Measurements from ENCODE around the gene EML1. TPM values are rescaled to one million over a fixed set of nuclear protein-coding genes. Genes with fewer than 3 reads are reported as not detected.
"Not testable (repeated sequence)": the region's sequence is repeated elsewhere in the genome, so short reads cannot be mapped to it uniquely, and the experiment has no call there.

The EML1 gene
- total RNA-seq, 2 donors from 2014 or later: 83.1 to 92.6 TPM

DNA sequence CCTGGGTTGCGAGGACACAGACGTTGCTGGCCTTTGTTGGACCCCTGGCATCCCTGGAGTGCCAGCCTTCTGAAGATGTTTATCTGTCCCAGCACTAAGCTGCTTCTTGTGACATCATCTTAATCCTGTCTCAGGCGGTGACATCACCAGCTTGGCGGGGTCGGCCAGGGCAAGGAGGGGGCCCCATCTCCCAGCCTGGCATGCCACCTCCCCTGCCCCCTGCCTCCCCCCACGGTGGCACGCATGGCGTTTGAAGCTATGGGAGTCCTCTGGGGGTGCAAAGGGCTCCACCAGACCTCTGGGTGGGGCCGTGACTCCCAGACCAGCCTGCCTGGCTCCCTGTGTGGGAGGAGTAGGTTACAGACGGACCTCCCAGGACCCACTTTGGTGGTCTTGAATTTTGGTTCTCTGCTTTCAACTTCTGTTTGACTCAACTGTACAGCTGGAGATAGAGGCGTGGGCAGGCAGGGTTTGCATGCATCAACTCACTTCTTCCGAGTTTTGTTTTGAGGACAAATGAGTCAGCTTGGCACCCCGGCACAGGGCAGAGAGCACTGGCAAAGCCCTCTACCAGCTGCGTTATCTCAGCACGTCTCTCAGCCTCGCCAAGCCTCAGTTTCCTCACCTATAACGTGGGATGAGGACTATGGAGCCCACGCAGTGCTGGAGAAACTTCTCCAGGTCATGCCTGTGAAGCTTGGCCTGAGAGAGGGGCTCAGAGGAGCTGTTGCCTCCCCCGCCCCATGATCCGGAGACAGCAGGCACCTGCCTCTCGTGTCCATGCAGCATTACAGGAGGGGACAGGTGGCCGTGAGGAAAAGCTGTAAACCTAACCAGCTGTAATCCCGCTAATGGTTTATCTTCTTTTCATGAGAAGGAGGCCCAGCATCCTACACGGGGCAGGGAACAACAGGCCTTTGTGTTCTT, 38.8 kb upstream of the EML1 start:
- intact Hi-C loops (cut with DNase I): loop anchor here in 1 of 2 donors (5.0 kb wide), 1 partner anchor 33 kb away; no protein-coding TSS in a partner anchor
- DNase-seq (ENCODE audit: low spot score): peak; percentile 75

- intact Hi-C loops (cut with DNase I): no loop called here
- DNase-seq (ENCODE audit: low spot score): peak; percentile 78
These were observed 38.2 kb upstream of the EML1 start for GRCh38 chr14:99755068-99755405.

DNA sequence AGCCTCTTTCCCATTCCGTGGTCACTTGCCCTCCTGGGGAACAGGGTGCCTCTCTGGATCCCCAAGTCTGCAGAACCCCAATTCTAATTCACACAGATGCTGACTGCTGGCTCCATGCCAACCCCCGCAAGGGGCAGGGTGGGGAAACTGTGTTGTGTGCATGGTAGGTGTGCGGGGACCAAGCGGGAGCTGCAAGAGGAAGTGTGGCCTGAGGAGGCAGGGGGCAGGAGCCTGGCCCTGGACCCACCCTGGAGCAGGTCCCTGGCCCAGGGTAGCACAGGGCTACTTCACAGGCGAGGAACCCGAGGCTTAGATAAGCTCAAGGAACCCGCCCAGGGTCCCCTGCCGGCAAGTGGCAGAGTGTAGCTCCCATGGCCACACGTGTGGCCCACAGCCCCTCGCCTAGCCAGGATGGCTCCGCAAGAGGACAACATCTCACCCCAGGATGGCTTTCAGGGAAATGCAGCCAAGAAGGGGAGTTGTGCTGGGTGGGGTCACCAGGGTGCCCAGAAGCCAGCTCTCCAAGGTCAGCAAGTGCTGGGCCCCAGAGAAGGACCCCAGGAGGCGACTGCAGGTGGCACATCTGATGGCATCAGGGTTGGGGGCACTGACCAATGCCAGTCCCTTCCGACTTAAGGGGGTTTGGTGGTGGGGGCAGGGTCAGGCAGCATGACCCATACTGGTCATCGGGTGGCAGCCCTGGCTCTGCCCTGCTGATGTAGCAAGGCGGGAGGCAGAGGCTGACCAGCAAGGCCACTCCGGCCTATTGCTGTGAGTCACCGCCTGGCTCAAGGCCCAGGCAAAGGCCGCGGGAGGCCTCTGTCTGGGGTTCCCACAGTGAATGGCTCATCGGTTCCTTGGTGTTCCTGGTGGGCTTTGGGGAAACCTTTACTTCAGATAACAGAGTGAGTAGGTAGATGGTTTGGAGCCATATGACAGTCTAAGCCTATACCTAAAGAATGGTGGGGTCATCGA, 37.3 kb upstream of the EML1 start:
- intact Hi-C loops (cut with DNase I): no loop called here
- peak; percentile 97 for DNase-seq (ENCODE audit: low spot score)

GRCh38 chr14:99756796-99757195, 36.4 kb upstream of the EML1 start:
- intact Hi-C loops (cut with DNase I): no loop called here
- peak; percentile 80 for DNase-seq (ENCODE audit: low spot score)

- intact Hi-C loops (cut with DNase I): no loop called here
- DNase-seq (ENCODE audit: low spot score): peak; percentile 62
These were observed 35.7 kb upstream of the EML1 start for GRCh38 chr14:99757331-99758070.

GRCh38 chr14:99758121-99758821, 34.9 kb upstream of the EML1 start:
- intact Hi-C loops (cut with DNase I): no loop called here
- peak; percentile 81 for DNase-seq (ENCODE audit: low spot score)

DNA sequence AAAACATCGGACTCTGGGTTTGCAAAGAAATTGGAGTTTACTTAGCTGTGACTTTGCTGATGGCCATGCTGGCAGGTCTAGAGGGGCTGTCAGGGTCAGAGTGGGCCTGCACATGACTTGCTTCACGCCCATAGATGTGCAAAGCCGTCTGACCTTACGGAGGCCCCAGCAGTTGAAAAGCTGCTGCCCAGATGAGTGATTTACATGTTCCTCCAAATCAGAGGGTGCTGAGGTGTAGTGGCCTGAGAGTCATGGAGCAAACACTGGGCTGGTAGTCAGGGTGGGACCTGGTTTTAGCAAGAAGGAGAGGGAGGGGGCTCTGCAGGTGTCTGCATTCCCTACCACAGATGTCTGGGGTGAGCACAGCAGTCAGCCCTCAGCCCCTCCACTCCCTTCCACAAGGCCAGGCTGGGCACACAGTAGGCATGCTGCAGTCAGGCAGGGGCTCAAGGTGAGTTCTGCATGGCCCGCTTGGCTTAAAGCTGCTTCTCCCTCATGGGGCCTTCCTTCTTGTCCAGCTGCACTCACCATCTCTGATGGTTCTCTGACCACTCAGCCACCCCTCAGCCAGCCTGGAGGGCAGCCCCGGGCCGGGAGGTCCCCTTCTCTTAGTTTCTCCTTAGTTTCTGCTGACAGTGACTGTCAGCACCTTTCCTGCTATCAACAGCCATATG, 34.2 kb upstream of the EML1 start:
- DNase-seq (ENCODE audit: low spot score): peak; percentile 66
- intact Hi-C loops (cut with DNase I): no loop called here

GRCh38 chr14:99759546-99759925, 33.7 kb upstream of the EML1 start:
- intact Hi-C loops (cut with DNase I): no loop called here
- peak; percentile 68 for DNase-seq (ENCODE audit: low spot score)

GRCh38 chr14:99760817-99761216, 32.4 kb upstream of the EML1 start:
- intact Hi-C loops (cut with DNase I): no loop called here

GRCh38 chr14:99762911-99763310, 30.3 kb upstream of the EML1 start:
- intact Hi-C loops (cut with DNase I); DNase-seq (ENCODE audit: low spot score): not testable (repeated sequence)

More at GRCh38 chr14:99760817-99761216, 32.4 kb upstream of the EML1 start:
- DNase-seq (ENCODE audit: low spot score): peak; percentile 31

DNA sequence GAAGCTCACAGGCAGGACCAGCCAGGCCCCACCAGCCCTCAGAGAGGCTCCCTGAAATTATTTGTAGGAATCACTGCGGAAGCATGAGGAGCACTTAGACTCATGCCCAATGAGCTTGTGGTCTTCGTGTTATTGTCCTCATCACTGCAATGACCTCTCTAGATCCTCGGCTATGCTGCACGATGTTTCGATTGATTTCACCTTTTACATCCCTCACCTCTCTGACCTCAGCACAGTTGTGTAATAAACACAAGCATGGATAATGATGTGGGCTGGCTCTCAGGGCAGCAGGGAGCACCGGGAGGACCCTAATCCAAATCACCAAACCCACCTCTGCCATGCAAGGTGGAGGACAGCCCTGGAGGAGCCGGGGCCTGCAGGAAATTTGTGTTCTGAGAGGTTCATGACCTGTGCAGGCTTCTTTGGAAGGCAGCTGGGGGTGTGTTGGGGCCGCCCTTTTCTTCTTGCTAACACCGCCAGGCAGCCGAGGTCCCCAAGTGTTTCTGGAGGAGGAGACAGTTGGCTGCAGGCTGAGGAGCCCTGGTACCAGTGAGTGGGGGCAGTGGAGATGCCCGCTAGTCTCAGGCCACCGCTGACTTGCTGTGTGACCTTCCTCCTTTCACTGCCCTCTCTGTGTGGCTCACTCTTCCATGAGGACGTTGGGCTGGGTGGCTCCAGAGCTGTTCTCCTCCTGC, 29.5 kb upstream of the EML1 start:
- DNase-seq (ENCODE audit: low spot score): peak; percentile 28
- intact Hi-C loops (cut with DNase I): no loop called here

GRCh38 chr14:99764222-99764706, 28.9 kb upstream of the EML1 start:
- peak; percentile 40 for DNase-seq (ENCODE audit: low spot score)

GRCh38 chr14:99768381-99768780, 24.8 kb upstream of the EML1 start:
- peak; percentile 79 for DNase-seq (ENCODE audit: low spot score)
- intact Hi-C loops (cut with DNase I): no loop called here

More at GRCh38 chr14:99764222-99764706, 28.9 kb upstream of the EML1 start:
- intact Hi-C loops (cut with DNase I): no loop called here

- intact Hi-C loops (cut with DNase I): no loop called here
- peak; percentile 58 for DNase-seq (ENCODE audit: low spot score)
These were observed 24.1 kb upstream of the EML1 start for GRCh38 chr14:99769123-99769522.

- peak; percentile 19 for DNase-seq (ENCODE audit: low spot score)
- intact Hi-C loops (cut with DNase I): no loop called here
These were observed 23.4 kb upstream of the EML1 start for GRCh38 chr14:99769799-99770198.

GRCh38 chr14:99772371-99773283, 20.6 kb upstream of the EML1 start:
- no peak for DNase-seq (ENCODE audit: low spot score)
- intact Hi-C loops (cut with DNase I): no loop called here

Measured in posterior vena cava (tissue), 2 donors.